GM21825 (cell line): ENCODE results near the gene EFNA4.

ENCODE experiments used
- ATAC-seq: cut with Tn5 transposase; IDR thresholded peaks from one replicate; pipeline ENCODE4 v1.9.1; 2021; ENCODE audit warnings: mild to moderate bottlenecking, moderate library complexity; ENCODE audit not compliant: unreplicated experiment

The EFNA4 gene

DNA sequence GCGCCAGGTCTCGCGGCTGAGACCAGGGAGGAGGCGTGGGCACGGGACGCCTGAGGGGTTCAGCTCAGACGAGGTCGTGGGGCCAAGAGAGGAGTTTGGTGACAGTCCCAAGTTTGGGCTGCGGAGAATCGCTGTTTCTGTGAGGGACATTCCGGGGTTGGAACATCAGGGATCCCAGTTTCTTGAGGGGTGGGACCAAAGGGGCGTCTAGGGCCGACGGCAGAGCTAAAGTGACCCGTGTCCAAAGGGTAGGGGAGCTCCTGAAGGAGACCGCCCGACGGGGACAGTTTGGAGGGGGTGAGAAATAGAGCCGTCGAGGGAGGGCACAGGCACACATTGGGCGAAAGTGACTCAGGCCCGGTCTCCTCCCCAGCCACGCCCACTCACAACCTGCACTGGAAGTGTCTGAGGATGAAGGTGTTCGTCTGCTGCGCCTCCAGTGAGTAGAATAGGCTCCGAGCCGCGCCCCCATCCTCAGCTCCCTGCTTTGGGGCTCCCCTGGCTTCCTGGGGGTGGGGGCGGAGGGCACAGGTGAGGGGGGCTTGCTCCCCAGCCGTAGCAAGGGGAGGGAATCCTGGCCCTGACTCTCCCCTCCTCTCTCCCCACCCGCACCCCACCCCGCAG, 22.1 kb downstream of the EFNA4 start:
- no peak for ATAC-seq

DNA sequence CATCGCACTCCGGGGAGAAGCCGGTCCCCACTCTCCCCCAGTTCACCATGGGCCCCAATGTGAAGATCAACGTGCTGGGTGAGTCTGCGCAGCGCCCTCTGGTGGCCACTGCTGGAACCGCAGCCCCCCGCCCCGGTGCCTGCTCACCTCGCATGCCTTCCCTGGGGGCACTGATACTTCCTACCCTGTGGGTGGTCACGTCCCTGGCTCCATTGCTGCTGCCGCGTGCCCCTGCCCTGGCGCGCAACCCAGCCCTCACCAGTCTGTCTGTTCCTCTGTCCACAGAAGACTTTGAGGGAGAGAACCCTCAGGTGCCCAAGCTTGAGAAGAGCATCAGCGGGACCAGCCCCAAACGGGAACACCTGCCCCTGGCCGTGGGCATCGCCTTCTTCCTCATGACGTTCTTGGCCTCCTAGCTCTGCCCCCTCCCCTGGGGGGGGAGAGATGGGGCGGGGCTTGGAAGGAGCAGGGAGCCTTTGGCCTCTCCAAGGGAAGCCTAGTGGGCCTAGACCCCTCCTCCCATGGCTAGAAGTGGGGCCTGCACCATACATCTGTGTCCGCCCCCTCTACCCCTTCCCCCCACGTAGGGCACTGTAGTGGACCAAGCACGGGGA, 22.7 kb downstream of the EFNA4 start:
- ATAC-seq = no peak

DNA sequence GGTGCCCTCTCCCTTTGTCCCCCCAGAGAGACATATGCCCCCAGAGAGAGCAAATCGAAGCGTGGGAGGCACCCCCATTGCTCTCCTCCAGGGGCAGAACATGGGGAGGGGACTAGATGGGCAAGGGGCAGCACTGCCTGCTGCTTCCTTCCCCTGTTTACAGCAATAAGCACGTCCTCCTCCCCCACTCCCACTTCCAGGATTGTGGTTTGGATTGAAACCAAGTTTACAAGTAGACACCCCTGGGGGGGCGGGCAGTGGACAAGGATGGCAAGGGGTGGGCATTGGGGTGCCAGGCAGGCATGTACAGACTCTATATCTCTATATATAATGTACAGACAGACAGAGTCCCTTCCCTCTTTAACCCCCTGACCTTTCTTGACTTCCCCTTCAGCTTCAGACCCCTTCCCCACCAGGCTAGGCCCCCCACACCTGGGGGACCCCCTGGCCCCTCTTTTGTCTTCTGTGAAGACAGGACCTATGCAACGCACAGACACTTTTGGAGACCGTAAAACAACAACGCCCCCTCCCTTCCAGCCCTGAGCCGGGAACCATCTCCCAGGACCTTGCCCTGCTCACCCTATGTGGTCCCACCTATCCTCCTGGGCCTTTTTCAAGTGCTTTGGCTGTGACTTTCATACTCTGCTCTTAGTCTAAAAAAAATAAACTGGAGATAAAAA, 23.5 kb downstream of the EFNA4 start:
- ATAC-seq = no peak

DNA sequence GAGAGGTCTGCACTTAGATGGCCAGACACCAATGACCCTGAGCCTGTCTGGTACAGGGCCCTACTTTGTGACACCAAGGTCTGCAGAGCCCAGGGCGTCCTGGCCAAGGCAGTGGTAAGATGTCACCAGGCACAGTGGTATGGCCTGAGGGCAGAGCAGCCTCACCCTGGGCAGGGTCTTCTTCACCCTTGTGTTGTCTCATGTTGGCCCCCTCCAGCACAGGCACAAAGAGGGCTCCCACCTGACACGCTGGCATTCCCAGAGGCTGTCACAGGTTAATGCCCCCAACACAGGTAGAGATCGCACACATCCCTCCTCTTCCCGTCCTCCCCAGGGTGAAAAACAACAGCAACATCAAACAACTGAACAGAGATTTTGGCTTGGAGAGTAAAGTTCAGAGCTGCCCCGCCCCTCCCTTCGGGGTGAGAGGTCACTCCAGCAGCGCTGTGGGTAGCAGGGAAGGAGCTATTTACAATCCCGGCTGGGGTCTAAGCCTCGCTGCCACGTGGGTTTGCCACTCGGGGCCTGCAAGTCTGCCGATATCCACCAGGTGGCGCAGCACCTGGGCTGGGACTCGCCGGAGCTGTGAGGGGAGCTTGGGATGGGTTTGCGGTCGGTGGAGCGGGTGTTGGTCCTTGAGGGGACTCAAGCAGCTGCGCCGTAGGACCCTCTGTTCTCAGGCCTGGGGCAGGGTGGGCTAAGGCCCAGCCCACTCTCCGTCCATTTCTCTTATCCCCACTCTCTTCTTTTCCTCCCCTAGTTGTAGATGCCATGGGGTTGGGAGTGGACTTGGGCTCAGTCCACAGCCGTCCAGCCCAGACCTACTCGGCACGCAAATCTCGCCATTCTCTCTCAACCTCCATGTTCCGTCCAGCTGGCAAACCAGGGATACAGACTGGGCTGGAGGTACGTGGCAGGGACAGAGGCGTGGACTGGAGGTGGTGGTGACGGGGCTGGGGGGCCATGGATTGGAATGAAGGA, 27.8 kb downstream of the EFNA4 start:
- no peak for ATAC-seq

DNA sequence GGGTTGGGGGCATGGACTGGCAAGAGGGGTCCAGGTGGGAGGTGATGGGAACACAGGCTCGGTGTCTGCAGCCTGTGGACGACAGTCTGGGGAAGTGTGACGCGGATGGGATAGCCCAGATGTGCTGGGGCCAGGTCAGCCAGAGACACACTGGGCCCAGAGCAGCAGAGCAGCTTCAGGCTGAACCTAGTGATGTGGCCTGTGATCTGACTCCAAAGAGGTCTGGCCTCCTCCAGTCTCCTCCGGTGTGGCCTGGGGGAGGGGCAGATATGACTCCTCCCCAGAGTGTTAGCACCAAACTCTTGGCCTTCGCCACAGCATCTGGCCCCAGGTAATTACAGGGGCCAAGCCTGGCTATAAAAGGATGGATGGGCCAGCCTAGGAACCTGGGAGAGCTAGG, 28.6 kb downstream of the EFNA4 start:
- no peak for ATAC-seq

DNA sequence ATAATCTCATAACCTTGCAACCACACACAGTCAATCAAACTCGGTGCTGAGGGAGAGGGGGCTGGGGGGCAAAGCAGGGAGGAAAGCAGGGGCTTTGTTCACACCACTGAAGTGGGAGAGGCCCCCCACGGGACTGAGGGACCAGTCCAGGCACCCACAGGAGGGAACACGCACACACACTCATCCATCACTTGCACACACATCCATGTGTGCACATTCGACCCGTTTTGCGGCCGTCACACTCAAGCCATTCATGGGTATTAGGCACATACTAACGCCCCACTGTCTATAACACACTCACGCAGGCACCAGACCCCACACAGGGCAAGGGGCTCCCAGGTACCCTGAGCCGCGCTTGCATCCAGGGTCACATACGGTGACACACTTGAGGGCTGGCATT, 29.1 kb downstream of the EFNA4 start:
- no peak for ATAC-seq

DNA sequence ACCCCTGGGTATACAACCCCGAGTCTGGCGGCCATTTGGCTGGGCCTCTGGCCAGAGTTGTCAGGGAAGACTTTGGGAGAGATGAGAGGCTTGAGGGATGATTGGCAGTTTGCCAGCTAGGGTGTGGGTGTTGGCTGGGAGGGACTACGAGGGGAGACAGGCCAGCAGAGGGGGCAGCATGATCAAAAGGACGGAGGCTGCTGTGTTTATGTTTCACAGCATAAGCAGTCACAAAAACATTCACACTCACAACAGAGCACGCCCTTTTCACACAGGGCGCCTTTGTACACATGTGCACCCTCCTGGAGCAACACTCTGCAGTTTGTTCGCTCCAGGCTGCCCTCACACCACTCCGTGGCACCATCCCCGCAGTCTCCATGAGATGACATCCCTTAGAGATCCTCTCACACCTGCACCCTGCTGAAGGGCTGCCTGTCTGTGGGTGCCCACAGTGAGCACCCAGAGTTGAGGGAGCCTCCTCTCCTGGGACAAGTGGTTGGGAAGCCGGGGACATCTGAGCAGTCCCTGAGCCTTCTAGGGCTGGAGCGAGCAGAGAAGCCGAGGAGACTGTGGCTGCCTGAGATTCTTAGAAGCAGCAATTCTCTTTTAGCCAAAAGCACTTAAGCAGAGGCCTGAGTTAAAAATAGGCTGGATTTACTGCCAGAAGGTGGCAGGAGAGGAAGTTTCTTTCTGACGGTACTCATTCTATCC, 30.5 kb downstream of the EFNA4 start:
- ATAC-seq = no peak

DNA sequence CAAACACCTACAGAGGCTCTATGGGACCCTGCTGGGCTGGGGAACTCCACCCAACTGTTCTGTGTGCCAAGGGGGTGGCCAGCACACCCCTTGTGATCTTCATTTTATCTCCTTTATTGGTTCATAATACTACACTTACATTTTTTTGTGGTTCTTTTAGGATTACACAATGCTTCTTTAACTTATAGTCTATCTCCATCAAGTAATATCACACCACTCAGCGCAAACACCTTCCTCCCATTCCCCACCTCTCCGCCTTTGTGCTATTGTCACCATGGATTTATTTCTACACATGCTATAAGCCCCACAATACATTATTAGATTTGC, 31.0 kb downstream of the EFNA4 start:
- no peak for ATAC-seq

DNA sequence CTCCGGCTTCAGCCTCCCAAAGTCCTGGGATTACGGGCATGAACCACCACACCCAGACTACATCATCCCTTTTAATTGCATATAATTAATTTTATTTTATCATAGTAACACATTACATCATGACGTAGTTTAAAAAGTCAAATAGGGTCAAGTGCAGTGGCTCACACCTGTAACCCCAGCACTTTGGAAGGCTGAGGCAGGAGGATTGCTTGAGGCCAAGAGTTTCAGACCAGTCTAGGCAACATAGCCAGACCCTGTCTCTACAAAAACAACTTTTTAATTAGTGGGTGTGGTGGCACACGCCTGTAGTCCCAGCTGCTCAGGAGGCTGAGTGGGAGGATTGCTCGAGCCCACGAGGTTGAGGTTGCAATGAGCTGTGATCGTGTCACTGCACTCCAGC, 35.8 kb downstream of the EFNA4 start:
- no peak for ATAC-seq

DNA sequence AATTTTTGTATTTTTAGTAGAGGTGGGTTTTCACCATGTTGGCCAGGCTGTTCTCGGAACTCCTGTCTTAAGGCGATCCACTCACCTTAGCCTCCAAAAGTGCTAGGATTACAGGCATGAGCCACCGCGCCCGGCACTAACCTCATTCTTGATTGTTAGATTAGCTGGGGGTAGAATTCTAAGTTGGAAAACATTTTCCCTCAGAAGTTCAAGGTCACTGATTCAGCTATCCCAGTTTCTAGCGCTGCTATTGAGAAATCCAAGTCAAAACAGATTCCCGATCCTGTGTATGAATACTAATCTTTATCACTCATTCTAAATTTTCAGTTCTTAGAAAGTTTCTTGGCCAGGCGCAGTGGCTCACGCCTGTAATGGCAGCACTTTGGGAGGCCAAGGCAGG, 39.8 kb downstream of the EFNA4 start:
- no peak for ATAC-seq

DNA sequence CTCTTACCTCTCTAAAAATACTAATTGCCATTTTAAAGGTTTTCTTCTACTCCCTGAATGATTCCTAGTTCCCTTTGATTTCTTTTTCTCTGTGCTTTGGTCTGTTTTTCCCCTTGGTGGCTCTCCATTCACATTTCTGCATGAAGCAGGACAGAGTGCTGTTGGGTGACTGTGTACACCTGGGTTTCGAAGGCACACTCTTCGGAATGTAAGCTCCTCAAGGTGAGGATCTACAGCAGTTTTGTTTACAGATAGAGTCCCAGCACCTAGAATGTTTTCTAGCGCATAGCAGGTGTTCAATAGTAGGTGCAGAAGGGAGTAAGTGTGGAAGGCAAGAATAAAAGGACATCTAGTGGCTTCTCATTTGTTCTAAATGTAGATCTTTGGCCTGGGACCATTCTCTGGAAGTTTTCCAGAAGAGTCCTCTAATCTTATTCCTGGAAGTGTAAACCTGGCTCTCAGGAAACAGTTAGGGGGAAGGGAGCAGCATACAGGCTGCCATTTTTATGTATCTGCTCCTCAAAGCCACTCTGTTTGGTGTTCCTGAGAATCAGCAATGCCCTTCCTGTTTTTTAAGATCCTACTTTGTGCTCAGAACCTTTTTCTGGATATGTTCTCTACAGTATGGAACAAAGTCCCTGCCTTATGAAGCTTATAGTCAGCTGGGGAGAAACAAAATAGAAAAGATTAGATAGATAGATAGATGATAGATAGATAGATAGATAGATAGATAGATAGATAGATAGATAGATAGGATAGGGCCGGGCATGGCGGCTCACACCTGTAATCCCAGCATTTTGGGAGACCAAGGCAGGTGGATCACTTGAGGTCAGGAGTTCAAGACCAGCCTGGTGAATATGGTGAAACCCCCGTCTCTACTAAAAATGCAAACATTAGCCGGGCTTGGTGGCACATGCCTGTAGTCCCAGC, 41.3 kb downstream of the EFNA4 start:
- no peak for ATAC-seq

DNA sequence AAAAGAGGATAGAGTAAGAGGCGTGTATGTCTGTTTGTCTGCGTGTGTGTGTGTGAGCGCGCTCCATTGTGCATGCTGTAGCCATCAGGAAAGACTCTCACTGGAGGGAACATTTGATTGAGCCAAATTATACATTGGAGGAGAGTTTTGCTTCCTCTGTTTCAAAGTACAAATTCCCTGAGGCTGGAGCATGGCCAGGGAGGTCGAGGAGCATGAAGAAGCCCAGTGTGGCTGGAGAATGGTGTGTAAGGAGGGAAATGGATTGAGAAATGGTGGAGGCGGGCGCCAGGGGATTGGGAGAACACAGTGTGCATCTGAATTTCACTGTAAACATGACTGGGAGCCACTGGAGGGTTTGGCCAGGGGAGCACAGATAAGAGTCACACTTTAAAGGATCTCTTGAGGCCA, 42.1 kb downstream of the EFNA4 start:
- ATAC-seq = no peak

DNA sequence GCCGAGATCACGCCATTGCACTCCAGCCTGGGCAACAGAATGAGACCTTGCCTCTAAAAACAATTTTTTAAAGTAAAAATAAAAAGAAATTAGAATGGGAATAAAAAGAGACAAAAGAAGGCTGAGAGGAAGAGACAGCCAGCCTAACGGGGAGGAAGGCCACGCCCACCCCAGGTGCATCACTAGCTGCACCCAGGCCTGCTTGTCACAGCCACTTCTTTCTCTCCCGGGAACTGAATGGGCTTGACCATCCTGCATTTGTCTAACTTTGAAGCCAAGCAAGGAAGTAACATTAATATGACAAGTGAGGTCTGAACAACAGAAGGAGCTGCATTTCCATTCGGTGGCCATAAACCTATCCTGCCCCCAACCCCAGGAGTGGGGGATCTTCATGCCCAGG, 43.3 kb downstream of the EFNA4 start:
- ATAC-seq = no peak

DNA sequence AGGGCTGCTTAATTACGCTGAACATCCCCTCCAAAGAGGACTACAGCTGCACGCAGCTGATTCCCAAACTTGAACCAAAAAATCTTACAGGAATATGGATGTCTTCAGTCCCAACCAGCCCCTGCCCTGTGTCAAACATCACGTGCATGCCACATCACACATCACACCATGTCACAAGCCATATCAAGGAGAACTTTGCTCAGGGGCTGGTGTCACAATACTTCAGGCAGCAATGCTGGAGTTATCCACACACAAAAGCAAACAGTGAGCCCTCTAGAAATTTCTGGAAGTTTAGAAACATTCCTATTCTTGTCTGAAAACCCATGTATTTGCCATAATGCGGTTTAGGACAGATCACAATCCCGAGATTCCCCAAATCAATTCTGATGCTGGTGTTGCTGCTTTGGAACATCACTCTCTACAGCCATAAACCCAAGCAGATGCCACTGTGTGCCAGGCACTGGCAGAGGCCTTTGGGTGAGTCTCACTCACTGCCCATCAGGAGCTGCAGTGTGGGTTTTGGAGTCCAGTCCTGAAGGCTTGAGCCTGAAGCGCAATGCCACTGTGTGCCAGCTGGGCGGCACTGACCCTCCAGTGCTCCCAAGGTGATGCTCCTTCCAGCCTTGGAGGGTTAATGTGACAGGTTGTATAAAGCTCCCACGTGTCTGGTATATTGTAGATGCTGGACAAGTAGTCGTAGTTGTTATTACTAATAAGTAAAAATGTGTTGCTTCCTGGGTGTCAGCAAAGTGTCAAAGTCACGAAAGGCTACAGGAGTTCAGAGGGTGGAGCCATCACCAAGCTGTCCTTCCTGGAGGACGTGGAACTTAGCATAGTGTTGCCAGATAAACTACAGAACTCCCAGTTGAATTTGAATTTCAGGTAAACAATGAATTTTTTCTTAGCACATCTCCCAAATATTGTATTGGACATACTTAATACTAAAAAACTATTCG, 44.0 kb downstream of the EFNA4 start:
- ATAC-seq = no peak

DNA sequence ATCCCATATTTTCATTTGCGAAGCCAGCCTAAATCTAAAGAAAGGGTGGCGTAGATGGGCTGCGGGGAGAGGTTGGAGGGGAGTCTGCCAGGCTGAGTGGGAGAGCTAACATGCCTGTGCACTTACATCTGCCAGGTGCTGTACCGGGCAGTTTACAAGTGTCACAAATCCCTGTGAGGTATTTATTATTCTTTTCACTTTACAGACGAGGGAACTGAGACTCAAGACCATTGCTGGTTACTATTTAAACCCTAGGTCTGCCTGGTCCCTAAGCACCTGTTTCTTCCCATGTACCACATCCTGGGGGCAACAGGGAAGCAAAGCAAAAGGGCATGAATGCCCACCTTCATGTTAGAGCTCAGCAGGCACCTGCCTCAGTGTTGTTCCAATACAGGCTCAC, 44.8 kb downstream of the EFNA4 start:
- ATAC-seq = no peak

DNA sequence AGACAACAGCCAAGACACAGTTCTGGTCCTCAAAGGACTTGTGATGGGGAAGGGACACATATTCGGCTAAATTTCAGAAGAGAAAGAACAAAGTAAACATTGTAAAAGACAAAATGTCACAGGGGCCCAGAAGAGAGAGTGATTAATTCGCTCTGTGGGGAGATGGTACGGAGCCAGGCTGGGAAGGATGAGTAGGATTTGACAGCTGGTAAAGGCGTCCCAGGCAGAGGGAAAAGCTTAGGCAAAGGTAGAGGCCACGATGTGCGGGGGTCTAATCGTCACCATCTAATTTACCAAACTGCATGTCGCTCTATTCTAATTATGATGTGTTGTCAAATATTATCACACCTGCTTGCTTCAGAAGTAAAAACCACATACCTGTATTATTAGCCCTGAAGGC, 46.8 kb downstream of the EFNA4 start:
- ATAC-seq = no peak

DNA sequence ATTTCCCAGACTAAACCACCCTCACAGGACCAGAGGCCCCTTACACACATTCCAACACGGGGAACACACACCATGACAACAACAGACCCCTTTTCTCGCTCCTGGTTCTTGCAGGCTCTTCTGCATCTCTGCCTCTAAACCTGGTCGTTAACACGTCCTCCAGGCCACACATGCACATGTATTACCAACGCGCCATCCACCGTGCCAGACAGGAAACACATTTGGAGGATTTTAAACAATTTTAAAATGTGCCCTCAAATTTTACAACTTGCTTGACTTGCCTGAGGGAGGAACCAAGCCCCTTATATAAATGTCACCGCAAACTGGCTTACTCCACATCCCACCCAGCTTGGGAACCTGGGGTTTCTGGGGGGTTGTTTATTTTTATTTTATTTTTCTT, 47.3 kb downstream of the EFNA4 start:
- no peak for ATAC-seq

DNA sequence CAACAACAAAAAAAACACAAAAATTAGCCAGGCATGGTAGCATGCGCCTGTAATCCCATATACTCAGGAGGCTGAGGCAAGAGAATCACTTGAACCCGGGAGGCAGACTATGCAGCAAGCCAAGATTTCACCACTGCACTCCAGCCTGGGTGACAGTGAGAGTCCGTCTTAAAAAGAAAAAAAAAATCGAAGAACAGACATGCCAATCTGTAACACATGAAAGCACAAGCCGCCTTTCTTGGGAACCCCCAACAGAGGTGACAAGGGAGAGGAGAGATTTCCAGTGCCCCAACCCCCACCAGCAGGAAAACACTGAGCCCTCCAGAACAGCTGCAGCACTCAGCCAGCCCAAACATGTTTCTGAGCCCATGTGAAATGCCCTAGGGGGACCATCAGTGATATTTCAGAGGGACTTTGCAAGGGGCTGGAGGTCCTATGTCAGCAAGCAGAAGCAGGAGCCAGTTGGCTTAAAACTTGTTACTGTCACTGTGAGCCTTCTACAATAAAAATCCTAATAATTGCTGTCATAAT, 50.0 kb downstream of the EFNA4 start:
- ATAC-seq = no peak
